ENCODE results near the gene SNAP23. TPM values are rescaled to one million over a fixed set of nuclear protein-coding genes. Genes with fewer than 3 reads are reported as not detected.

Gene SNAP23
- total RNA-seq, 1 donor from 2014 or later, result 68.4 TPM

GRCh38 chr15:42465520-42466259, 29.7 kb upstream of the SNAP23 start:
- Mint-ChIP-seq H3K27me3 (no peaks in the 10 kb centered on the region), H3K36me3 (peaks cover 3% of the 10 kb centered on the region), H3K27ac (no peak overlapping the region), H3K4me3 (no peak overlapping the region), H3K4me1 (ENCODE audit: unreplicated experiment) (no peaks in the 10 kb centered on the region), H3K9me3 (no peaks in the 10 kb centered on the region)
- no peak for DNase-seq (ENCODE audit: extremely low spot score, unreplicated experiment)
- TF ChIP-seq CTCF (conservative IDR thresholded peaks at IDR 0.05), result no peak

- DNase-seq (ENCODE audit: extremely low spot score, unreplicated experiment), result no peak
- Mint-ChIP-seq H3K27ac (no peak overlapping the region), H3K4me3 (no peak overlapping the region), H3K4me1 (ENCODE audit: unreplicated experiment) (peaks cover 8% of the 10 kb centered on the region), H3K36me3 (peaks cover 7% of the 10 kb centered on the region), H3K27me3 (no peaks in the 10 kb centered on the region), H3K9me3 (no peaks in the 10 kb centered on the region)
- no peak for TF ChIP-seq CTCF (conservative IDR thresholded peaks at IDR 0.05)
Observed at GRCh38 chr15:42471002-42471401, 24.4 kb upstream of the SNAP23 start.

GRCh38 chr15:42474827-42475226, 20.6 kb upstream of the SNAP23 start:
- H3K27me3 Mint-ChIP-seq, result no peaks in the 10 kb centered on the region
- no peak for TF ChIP-seq CTCF (conservative IDR thresholded peaks at IDR 0.05)
- H3K36me3 Mint-ChIP-seq, result peaks cover 8% of the 10 kb centered on the region
- peaks cover 8% of the 10 kb centered on the region for H3K4me1 Mint-ChIP-seq (ENCODE audit: unreplicated experiment)
- no peak overlapping the region for H3K27ac Mint-ChIP-seq
- no peak overlapping the region for H3K4me3 Mint-ChIP-seq
- H3K9me3 Mint-ChIP-seq, result no peaks in the 10 kb centered on the region
- no peak for DNase-seq (ENCODE audit: extremely low spot score, unreplicated experiment)

DNA sequence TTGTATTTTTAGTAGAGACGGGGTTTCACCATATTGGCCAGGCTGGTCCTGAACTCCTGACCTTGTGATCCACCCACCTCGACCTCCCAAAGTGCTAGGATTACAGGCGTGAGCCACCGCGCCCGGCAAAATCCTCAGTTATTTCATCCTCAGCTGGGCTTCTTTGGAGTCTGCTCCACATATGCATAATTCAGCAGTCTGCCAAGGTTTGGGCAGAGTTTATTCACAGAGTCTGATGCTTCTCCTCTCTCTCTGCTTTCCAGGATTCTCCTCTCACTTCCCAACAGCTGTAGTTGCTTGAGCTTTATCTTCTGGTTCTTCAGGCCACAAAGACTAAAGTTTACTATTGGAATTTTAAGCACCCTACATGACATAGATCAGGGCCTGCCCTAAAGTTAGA, 12.7 kb upstream of the SNAP23 start:
- TF ChIP-seq CTCF (conservative IDR thresholded peaks at IDR 0.05), result no peak
- Mint-ChIP-seq H3K4me3 (no peak overlapping the region), H3K36me3 (peaks cover 22% of the 10 kb centered on the region), H3K4me1 (ENCODE audit: unreplicated experiment) (peaks cover 5% of the 10 kb centered on the region), H3K27me3 (no peaks in the 10 kb centered on the region), H3K9me3 (no peaks in the 10 kb centered on the region), H3K27ac (no peak overlapping the region)
- no peak for DNase-seq (ENCODE audit: extremely low spot score, unreplicated experiment)

DNA sequence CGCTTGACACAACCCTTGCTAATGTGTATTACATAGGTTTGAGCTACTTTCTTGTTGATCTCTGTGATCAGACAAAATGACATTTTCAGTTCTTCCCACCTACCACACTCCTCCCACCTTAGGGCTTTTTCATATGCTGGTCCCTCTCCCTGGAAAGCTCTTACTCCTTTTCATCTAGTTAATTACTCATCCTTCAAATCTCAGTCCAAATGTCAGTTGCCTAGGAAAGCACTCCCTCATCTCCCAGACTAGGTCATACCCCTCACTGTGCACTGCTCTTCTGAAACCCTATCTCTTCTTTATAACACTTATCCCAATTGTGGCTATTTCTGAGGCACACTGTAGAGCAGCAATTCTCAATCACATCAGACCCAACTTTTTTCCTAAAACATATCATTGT, 11.8 kb upstream of the SNAP23 start:
- no peaks in the 10 kb centered on the region for H3K27me3 Mint-ChIP-seq
- DNase-seq (ENCODE audit: extremely low spot score, unreplicated experiment), result no peak
- H3K36me3 Mint-ChIP-seq, result peaks cover 22% of the 10 kb centered on the region
- peaks cover 11% of the 10 kb centered on the region for H3K4me1 Mint-ChIP-seq (ENCODE audit: unreplicated experiment)
- H3K9me3 Mint-ChIP-seq, result no peaks in the 10 kb centered on the region
- no peak overlapping the region for H3K4me3 Mint-ChIP-seq
- no peak overlapping the region for H3K27ac Mint-ChIP-seq
- TF ChIP-seq CTCF (conservative IDR thresholded peaks at IDR 0.05), result no peak

All from type B pancreatic cell (in vitro differentiated cells).